GM18909 (cell line): ENCODE data around the gene RAB6A.
"Not testable (repeated sequence)": the region's sequence is repeated elsewhere in the genome, so short reads cannot be mapped to it uniquely, and the experiment has no call there.

Source experiments
- ATAC-seq: cut with Tn5 transposase; IDR thresholded peaks from one replicate; pipeline ENCODE4 v1.9.1; 2021; ENCODE audit warnings: mild to moderate bottlenecking; ENCODE audit not compliant: unreplicated experiment, poor library complexity

Gene RAB6A

GRCh38 chr11:73729594-73730206 is 31.2 kb downstream of the RAB6A start:
- no peak for ATAC-seq

GRCh38 chr11:73728000-73728399 is 32.9 kb downstream of the RAB6A start:
- no peak for ATAC-seq

- no peak for ATAC-seq
These were observed 34.0 kb downstream of the RAB6A start for GRCh38 chr11:73726825-73727224.

GRCh38 chr11:73717136-73717535 is 43.7 kb downstream of the RAB6A start:
- no peak for ATAC-seq

- ATAC-seq = no peak
These were observed 44.5 kb downstream of the RAB6A start for GRCh38 chr11:73716153-73717056.

- ATAC-seq = no peak
These were observed 45.3 kb downstream of the RAB6A start for GRCh38 chr11:73715541-73715940.

GRCh38 chr11:73710964-73711363 is 49.9 kb downstream of the RAB6A start:
- no peak for ATAC-seq

GRCh38 chr11:73705053-73705452 is 55.8 kb downstream of the RAB6A start:
- ATAC-seq = no peak

- ATAC-seq = no peak
These were observed 66.9 kb downstream of the RAB6A start for GRCh38 chr11:73693899-73694525.

- ATAC-seq = no peak
These were observed 80.2 kb downstream of the RAB6A start for GRCh38 chr11:73680687-73681086.

GRCh38 chr11:73676552-73676951 is 84.3 kb downstream of the RAB6A start:
- not testable (repeated sequence) for ATAC-seq

- no peak for ATAC-seq
These were observed 89.2 kb downstream of the RAB6A start for GRCh38 chr11:73671701-73672100.

GRCh38 chr11:73670808-73671207 is 90.1 kb downstream of the RAB6A start:
- no peak for ATAC-seq

- ATAC-seq = no peak
These were observed 93.0 kb downstream of the RAB6A start for GRCh38 chr11:73667891-73668290.

GRCh38 chr11:73664877-73665276 is 96.0 kb downstream of the RAB6A start:
- no peak for ATAC-seq

- no peak for ATAC-seq
These were observed 97.0 kb downstream of the RAB6A start for GRCh38 chr11:73663604-73664495.

GRCh38 chr11:73662445-73663157 is 98.3 kb downstream of the RAB6A start:
- no peak for ATAC-seq

GRCh38 chr11:73661035-73661628 is 99.7 kb downstream of the RAB6A start:
- peak; percentile 62 for ATAC-seq

GRCh38 chr11:73660497-73661034 is 100.3 kb downstream of the RAB6A start:
- no peak for ATAC-seq
